Thoracic aorta (tissue), 2 donors: ENCODE data around the gene VMP1. TPM values are rescaled to one million over a fixed set of nuclear protein-coding genes. Genes with fewer than 3 reads are reported as not detected.
"Not testable (repeated sequence)": the region's sequence is repeated elsewhere in the genome, so short reads cannot be mapped to it uniquely, and the experiment has no call there.

Source experiments
- ATAC-seq: fragments of 150-250 bp; one replicate; pipeline ENCODE4 v1.8.0; 2017; ENCODE audit warnings: low read depth; ENCODE audit not compliant: insufficient number of reproducible peaks, low FRiP score
- DNase-seq: peaks from one replicate; pipeline ENCODE4 v3.0.0-alpha.2; 2020; ENCODE audit warnings: low spot score
- H3K27ac ChIP-seq, 2 donors: fragments of 200-600 bp; sonication (generic); 1 replicate in 1 of 2; 2 replicates in 1 of 2; pipeline ENCODE4 v1.5.1; 2016; ENCODE audit warnings: mild to moderate bottlenecking in 2 of 2, moderate library complexity in 2 of 2
- H3K27me3 ChIP-seq: fragments of 200-600 bp; sonication (generic); replicated peaks from 2 replicates; pipeline ENCODE4 v1.6.0; 2016; ENCODE audit warnings: mild to moderate bottlenecking; ENCODE audit not compliant: insufficient read depth
- H3K36me3 ChIP-seq: fragments of 200-600 bp; sonication (generic); one replicate; pipeline ENCODE4 v1.5.1; 2016
- H3K4me1 ChIP-seq, 2 donors: fragments of 200-600 bp; sonication (generic); 1 replicate in 1 of 2; 2 replicates in 1 of 2; pipeline versions ENCODE4 v1.5.1 to v1.6.0; 2016; ENCODE audit warnings: low read depth in 2 of 2, mild to moderate bottlenecking in 1 of 2; ENCODE audit not compliant: control insufficient read depth in 1 of 2
- H3K4me3 ChIP-seq: fragments of 200-600 bp; sonication (generic); 2 replicates; pipeline ENCODE4 v1.5.1; 2016; ENCODE audit warnings: mild to moderate bottlenecking
- H3K9me3 ChIP-seq: fragments of 200-600 bp; sonication (generic); 2 replicates; pipeline ENCODE4 v1.5.1; 2016
- total RNA-seq, 2 donors: library from RNA; depleted of rRNA; stranded (reverse); fragments of >200 nt; gene quantifications; one replicate each; pipeline versions ENCODE4 v1.1.0 to v1.2.3, GENCODE V29; 2016
- TF ChIP-seq, protein P1 (sequence below): fragments of 200-600 bp; sonication (generic); IDR thresholded peaks from one replicate; pipeline ENCODE4 v1.5.1; 2019; ENCODE audit warnings: antibody characterized with exemption

The VMP1 gene
- total RNA-seq, 2 donors from 2014 or later = 183 to 728 TPM

DNA sequence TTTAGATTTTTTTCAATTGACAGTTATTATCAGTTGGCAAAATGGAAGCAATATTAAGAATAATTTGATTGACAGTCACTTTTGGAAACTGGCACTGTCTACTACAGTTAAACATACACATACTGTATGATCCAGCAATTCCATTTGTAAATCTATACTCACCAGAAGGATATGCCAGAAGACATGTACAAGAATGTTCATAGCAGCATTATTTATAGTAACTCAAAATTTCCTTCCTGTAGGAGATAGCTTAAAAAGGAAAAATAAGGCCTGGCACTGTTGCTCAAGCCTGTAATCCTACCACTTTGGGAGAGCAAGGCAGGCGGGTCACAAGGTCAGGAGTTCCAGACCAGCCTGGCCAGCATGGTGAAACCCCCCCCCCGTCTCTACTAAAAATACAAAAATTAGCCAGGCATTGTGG is 89.3 kb downstream of the VMP1 start:
- TF ChIP-seq, protein P1, sequence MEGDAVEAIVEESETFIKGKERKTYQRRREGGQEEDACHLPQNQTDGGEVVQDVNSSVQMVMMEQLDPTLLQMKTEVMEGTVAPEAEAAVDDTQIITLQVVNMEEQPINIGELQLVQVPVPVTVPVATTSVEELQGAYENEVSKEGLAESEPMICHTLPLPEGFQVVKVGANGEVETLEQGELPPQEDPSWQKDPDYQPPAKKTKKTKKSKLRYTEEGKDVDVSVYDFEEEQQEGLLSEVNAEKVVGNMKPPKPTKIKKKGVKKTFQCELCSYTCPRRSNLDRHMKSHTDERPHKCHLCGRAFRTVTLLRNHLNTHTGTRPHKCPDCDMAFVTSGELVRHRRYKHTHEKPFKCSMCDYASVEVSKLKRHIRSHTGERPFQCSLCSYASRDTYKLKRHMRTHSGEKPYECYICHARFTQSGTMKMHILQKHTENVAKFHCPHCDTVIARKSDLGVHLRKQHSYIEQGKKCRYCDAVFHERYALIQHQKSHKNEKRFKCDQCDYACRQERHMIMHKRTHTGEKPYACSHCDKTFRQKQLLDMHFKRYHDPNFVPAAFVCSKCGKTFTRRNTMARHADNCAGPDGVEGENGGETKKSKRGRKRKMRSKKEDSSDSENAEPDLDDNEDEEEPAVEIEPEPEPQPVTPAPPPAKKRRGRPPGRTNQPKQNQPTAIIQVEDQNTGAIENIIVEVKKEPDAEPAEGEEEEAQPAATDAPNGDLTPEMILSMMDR = no peak
- Histone ChIP-seq H3K9me3 (no peaks in the 10 kb centered on the region), H3K4me1 (peaks cover 19 to 29% of the 10 kb centered on the region in 2 donors), H3K27ac (peak overlapping the region; percentile 3 to 33), H3K36me3 (no peaks in the 10 kb centered on the region), H3K4me3 (no peak overlapping the region), H3K27me3 (no peaks in the 10 kb centered on the region)
- ATAC-seq (no peak), DNase-seq (no peak)

DNA sequence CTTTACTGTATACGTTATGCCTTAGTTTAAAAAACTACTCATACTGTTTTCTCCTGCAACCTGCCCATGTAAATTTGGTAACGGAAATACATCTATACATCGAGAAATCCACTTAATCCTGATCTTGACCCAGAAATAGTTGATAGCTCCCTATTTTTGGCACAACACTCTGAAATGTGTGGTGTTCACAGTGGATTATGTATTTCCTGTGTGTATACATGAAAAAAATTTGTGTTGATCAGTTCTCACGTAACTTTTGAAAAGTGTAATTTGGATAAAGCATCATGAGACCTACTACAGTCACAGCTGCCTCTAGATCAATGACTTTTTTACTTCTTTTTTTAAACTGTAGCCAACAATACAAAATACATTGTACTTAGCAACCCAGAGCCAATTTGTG is 90.7 kb downstream of the VMP1 start:
- H3K27me3 ChIP-seq = no peaks in the 10 kb centered on the region
- H3K27ac ChIP-seq = peak overlapping the region in 1 of 2 donors; percentile 33
- H3K9me3 ChIP-seq = no peaks in the 10 kb centered on the region
- H3K4me3 ChIP-seq = no peak overlapping the region
- TF ChIP-seq, protein P1 = no peak
- ATAC-seq (no peak), DNase-seq (no peak)
- H3K36me3 ChIP-seq = no peaks in the 10 kb centered on the region
- H3K4me1 ChIP-seq = peaks cover 19 to 26% of the 10 kb centered on the region in 2 donors

DNA sequence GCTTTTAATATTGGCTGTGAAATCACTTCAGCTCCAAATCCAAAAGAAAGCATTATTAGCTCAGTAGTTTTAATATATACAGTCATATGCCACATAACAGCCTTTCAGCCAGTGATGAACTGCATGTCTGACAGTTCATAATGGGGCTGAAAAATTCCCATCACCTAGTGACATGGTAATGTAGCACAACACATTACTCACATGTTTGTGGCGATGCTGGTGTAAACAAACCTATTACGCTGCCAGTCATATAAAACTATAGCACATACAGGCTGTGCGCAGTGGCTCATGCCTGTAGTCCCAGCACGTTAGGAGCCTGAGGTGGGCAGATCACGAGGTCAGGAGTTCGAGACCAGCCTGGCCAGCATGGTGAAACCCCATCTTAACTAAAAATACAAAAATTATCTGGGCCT is 93.1 kb downstream of the VMP1 start:
- ATAC-seq (no peak), DNase-seq (no peak)
- Histone ChIP-seq H3K4me3 (no peak overlapping the region), H3K4me1 (peaks cover 22 to 29% of the 10 kb centered on the region in 2 donors), H3K27me3 (no peaks in the 10 kb centered on the region), H3K27ac (no peak overlapping the region), H3K9me3 (no peaks in the 10 kb centered on the region), H3K36me3 (no peaks in the 10 kb centered on the region)
- TF ChIP-seq, protein P1 = no peak

DNA sequence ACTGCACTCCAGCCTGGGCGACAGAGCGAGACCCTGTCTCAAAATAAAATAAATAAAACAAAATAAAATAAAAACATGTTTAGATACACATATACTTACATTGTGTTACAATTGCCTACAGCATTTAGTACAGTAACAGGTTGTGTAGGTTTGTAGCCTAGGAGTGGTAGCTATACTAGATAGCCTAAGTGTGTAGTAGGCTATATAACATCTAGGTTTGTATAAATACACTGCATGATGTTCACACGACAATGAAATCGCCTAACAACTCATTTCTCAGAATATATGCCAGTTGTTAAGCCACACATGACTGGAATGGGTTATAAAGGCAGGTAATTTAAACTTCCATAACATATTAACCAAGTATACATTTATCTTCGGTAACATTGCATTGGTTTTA is 94.7 kb downstream of the VMP1 start:
- no peaks in the 10 kb centered on the region for H3K9me3 ChIP-seq
- TF ChIP-seq, protein P1 = no peak
- DNase-seq = no peak
- H3K27ac ChIP-seq = no peak overlapping the region
- H3K36me3 ChIP-seq = no peaks in the 10 kb centered on the region
- ATAC-seq = no peak
- no peaks in the 10 kb centered on the region for H3K27me3 ChIP-seq
- H3K4me3 ChIP-seq = no peak overlapping the region
- H3K4me1 ChIP-seq = peaks cover 20 to 21% of the 10 kb centered on the region in 2 donors

DNA sequence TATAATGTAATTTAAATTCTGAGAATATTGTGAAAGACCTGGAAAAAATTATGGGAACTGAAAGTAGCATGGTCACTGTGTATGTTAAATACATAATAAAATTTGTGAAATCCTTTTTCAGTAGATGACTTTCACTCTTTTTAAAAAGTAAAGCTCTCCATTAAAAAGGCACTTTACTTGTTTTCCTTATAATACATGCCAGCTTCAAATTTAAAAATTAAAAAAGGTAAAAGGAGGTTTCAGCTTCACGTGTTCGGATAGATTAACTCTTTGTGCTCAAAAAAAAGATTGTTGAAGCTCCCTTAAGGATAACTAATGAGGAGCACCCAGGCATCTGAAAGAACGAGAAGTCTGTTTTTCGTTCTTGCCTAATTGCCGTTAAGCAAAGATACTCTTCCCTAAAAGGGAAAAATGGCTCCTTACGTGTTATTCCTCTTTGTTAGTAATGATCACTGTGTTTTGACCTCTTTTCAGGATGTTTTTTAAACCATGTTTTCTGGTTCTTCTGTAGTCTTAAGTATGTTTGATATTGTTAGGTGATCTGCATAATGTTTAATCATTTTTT is 97.5 kb downstream of the VMP1 start:
- H3K27ac ChIP-seq = peak overlapping the region; percentile 48 to 63
- H3K36me3 ChIP-seq = peaks cover under 1% of the 10 kb centered on the region
- TF ChIP-seq, protein P1 = no peak
- ATAC-seq (peak; percentile 14), DNase-seq (no peak)
- H3K4me1 ChIP-seq = peaks cover 7 to 22% of the 10 kb centered on the region in 2 donors
- H3K4me3 ChIP-seq = peak overlapping the region; percentile 63
- H3K27me3 ChIP-seq = no peaks in the 10 kb centered on the region
- H3K9me3 ChIP-seq = no peaks in the 10 kb centered on the region

DNA sequence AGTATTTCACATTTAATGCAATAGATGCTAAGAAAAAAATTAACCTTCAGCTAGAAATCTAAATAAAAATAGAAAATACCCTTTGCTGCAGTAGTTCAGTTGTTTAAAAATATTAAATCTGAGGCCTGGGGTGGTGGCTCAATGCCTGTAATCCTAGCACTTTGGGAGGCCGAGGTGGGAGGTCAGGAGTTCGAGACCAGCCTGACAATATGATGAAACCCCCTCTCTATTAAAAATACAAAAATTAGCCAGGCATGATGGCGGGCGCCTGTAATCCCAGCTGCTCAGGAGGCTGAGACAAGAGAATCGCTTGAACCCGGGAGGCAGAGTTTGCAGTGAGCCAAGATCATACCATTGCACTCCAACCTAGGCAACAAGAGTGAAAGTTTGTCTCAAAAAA is 98.9 kb downstream of the VMP1 start:
- ATAC-seq, H3K36me3 ChIP-seq, H3K4me3 ChIP-seq, H3K9me3 ChIP-seq, DNase-seq, H3K27ac ChIP-seq, H3K27me3 ChIP-seq: not testable (repeated sequence)
- H3K4me1 ChIP-seq = peaks cover 7 to 22% of the 10 kb centered on the region in 2 donors
